Testis (tissue), 3 donors: ENCODE data around the gene EYS. TPM values are rescaled to one million over a fixed set of nuclear protein-coding genes. Genes with fewer than 3 reads are reported as not detected.

Source experiments
- DNase-seq: peaks from one replicate; pipeline ENCODE4 v3.0.0-alpha.2; 2019
- H3K27ac ChIP-seq, 2 donors: fragments of 200-600 bp; sonication (generic); one replicate each; pipeline ENCODE4 v1.5.1; 2019
- H3K27me3 ChIP-seq: fragments of 200-600 bp; sonication (generic); one replicate; pipeline ENCODE4 v1.5.1; 2019
- H3K36me3 ChIP-seq: fragments of 200-600 bp; sonication (generic); one replicate; pipeline ENCODE4 v1.5.1; 2017; ENCODE audit warnings: low read depth; ENCODE audit errors: missing control alignments
- H3K4me1 ChIP-seq: fragments of 200-600 bp; sonication (generic); one replicate; pipeline ENCODE4 v1.5.1; 2019
- H3K4me3 ChIP-seq, 2 donors: fragments of 200-600 bp; sonication (generic); one replicate each; pipeline ENCODE4 v1.5.1; 2017 to 2019
- H3K9me3 ChIP-seq: fragments of 200-600 bp; sonication (generic); one replicate; pipeline ENCODE4 v1.5.1; 2017
- CTCF ChIP-seq, 3 experiments: fragments of 450-650 bp in 2 of 3; fragments of 200-600 bp in 1 of 3; sonication (generic) in 1 of 3; IDR thresholded peaks; one replicate each; pipeline ENCODE4 v1.5.1; 2016 to 2019; ENCODE audit warnings: antibody characterized with exemption in 3 of 3, mild to moderate bottlenecking in 2 of 3, moderate library complexity in 1 of 3
- POLR2A ChIP-seq: fragments of 450-650 bp; IDR thresholded peaks from one replicate; pipeline ENCODE4 v1.6.1; 2017; ENCODE audit warnings: antibody characterized with exemption, mild to moderate bottlenecking, moderate library complexity
- WGBS, 2 donors: methylation state at CpG; one replicate each; pipeline ENCODE4 v1.1.5; 2018; 5-methylcytosine and 5-hydroxymethylcytosine counted together
- intact Hi-C: fragments of 100-400 bp; cut with DNase I; formaldehyde crosslinking; loops from one replicate; pipeline ENCODE4 v1.15.1; 2023; ENCODE audit warnings: low total_unique reads
- polyA plus RNA-seq: library from polyadenylated mRNA; stranded (reverse); fragments of 350-450 nt; fragmentation: Illumina TruSeq; extraction: RNeasy Lipid Tissue Mini Kit (QIAGEN cat#74804); gene quantifications from one replicate; pipeline ENCODE4 v1.2.3, GENCODE V29; 2014; ENCODE audit warnings: low read depth, low replicate concordance; ENCODE audit not compliant: insufficient read depth
- total RNA-seq, 2 donors: library from RNA; depleted of rRNA; stranded (reverse); fragments of >200 nt; gene quantifications; one replicate each; pipeline ENCODE4 v1.2.3, GENCODE V29; 2016

Gene EYS
- total and polyA plus RNA-seq, 3 donors from 2014 or later: 1.3 to 2.8 (median 2.6) TPM

GRCh38 chr6:65221153-65221552, 485.9 kb downstream of the EYS start:
- H3K27me3 ChIP-seq: no peaks in the 10 kb centered on the region
- WGBS, 2 donors: 100% methylated on average over 1 of the region's 1 CpG
- H3K27ac ChIP-seq: no peak overlapping the region
- H3K36me3 ChIP-seq: no peaks in the 10 kb centered on the region
- H3K9me3 ChIP-seq: no peaks in the 10 kb centered on the region
- DNase-seq: no peak
- H3K4me1 ChIP-seq: no peaks in the 10 kb centered on the region
- intact Hi-C loops: no loop called here
- no peak overlapping the region for H3K4me3 ChIP-seq
- TF ChIP-seq CTCF (IDR thresholded peaks at IDR 0.05) (no peak), POLR2A (no peak)

GRCh38 chr6:65202738-65203137, 504.3 kb downstream of the EYS start:
- Histone ChIP-seq H3K4me1 (no peaks in the 10 kb centered on the region), H3K27me3 (no peaks in the 10 kb centered on the region), H3K4me3 (no peak overlapping the region), H3K36me3 (no peaks in the 10 kb centered on the region), H3K9me3 (no peaks in the 10 kb centered on the region), H3K27ac (no peak overlapping the region)
- intact Hi-C loops: no loop called here
- 92 to 100% methylated on average over 1 to 2 of the region's 2 CpGs for WGBS, 2 donors
- TF ChIP-seq POLR2A: no peak
- no peak for TF ChIP-seq CTCF (IDR thresholded peaks at IDR 0.05)
- DNase-seq: no peak

- Histone ChIP-seq H3K36me3 (no peaks in the 10 kb centered on the region), H3K4me1 (no peaks in the 10 kb centered on the region), H3K4me3 (no peak overlapping the region), H3K27me3 (no peaks in the 10 kb centered on the region), H3K27ac (no peak overlapping the region), H3K9me3 (no peaks in the 10 kb centered on the region)
- no peak for DNase-seq
- intact Hi-C loops: no loop called here
- 84 to 94% methylated on average over 3 of the region's 3 CpGs for WGBS, 2 donors
- TF ChIP-seq CTCF (IDR thresholded peaks at IDR 0.05): no peak
- TF ChIP-seq POLR2A: no peak
Measured at GRCh38 chr6:65199683-65200082, 507.3 kb downstream of the EYS start.

GRCh38 chr6:65199121-65199520, 507.9 kb downstream of the EYS start:
- Histone ChIP-seq H3K4me1 (no peaks in the 10 kb centered on the region), H3K9me3 (no peaks in the 10 kb centered on the region), H3K36me3 (no peaks in the 10 kb centered on the region), H3K4me3 (no peak overlapping the region), H3K27me3 (no peaks in the 10 kb centered on the region), H3K27ac (no peak overlapping the region)
- TF ChIP-seq POLR2A (no peak), CTCF (IDR thresholded peaks at IDR 0.05) (no peak)
- DNase-seq: no peak
- 92 to 94% methylated on average over 3 of the region's 3 CpGs for WGBS, 2 donors
- intact Hi-C loops: no loop called here

- no peak overlapping the region for H3K4me3 ChIP-seq
- no peaks in the 10 kb centered on the region for H3K27me3 ChIP-seq
- no peak overlapping the region for H3K27ac ChIP-seq
- H3K36me3 ChIP-seq: no peaks in the 10 kb centered on the region
- intact Hi-C loops: no loop called here
- TF ChIP-seq POLR2A (no peak), CTCF (IDR thresholded peaks at IDR 0.05) (no peak)
- H3K9me3 ChIP-seq: no peaks in the 10 kb centered on the region
- no peak for DNase-seq
- H3K4me1 ChIP-seq: no peaks in the 10 kb centered on the region
- 80 to 94% methylated on average over 2 of the region's 2 CpGs for WGBS, 2 donors
Measured at GRCh38 chr6:65191471-65191870, 515.6 kb downstream of the EYS start.
